D721Med (cell line): ENCODE results near the gene HGF.

Experiments used
- DNase-seq: peaks from one replicate; pipeline ENCODE4 v3.0.0; 2011; ENCODE audit warnings: low spot score; ENCODE audit not compliant: insufficient read length
- FAIRE-seq: peaks from 2 replicates; lab custom pipeline; 2011; peaks lifted over from hg19 to GRCh38; lab: Jason Lieb, UNC
- CTCF ChIP-seq: IDR thresholded peaks from 2 replicates; pipeline ENCODE4 v1.5.1; 2012; ENCODE audit warnings: mild to moderate bottlenecking, control low read depth; ENCODE audit not compliant: insufficient read depth; ENCODE audit errors: missing control alignments

The HGF gene

GRCh38 chr7:81802251-81802650 lies 32.4 kb upstream of the HGF start:
- no peak for DNase-seq
- TF ChIP-seq CTCF = no peak
- FAIRE-seq = no peak

- TF ChIP-seq CTCF = no peak
- FAIRE-seq (no peak), DNase-seq (no peak)
Measured at GRCh38 chr7:81801532-81801931, 31.7 kb upstream of the HGF start.

DNA sequence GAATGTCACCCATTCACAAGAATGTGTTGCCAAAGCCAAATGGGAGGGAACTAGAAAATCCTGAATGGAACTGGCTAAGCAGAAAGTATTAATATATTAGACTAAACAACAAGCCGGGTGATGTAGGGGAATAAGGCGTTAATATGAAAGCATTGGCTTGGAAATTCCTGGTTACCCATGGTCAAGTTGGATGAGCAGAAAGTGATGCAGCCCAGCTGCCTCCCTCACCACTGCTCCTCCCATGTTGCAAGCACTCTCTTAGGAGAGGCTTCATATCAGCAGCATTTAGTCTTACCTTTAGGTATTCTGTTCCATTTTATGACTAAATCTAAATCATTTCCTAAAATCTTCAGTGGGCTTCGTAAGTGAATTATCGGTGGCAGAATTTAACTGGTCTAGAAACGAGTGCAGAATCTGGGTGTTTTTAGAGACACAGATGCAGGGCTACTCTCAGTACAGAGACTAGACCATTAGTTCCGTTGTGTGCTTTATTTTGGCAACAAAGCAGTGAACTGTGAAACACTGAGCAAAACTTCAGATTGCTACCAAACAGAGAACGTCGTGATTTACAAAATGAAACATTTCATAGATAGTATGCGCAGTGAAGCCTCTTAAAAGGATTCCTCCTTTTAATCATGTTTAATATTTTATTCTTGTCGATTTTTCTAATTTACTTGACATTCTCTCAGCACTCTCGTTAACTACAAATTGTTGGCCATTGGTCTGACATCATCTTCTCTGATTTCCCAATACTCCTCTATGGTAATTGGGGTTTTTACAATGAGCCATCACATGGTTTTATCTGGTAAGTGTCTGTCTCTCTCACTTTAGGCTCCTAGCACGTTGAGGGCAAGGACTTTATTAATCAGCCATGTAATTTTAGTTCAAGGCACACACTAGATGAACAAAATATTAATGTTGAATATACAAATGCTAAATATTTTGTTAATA lies 22.0 kb upstream of the HGF start:
- DNase-seq (no peak), FAIRE-seq (no peak)
- no peak for TF ChIP-seq CTCF

DNA sequence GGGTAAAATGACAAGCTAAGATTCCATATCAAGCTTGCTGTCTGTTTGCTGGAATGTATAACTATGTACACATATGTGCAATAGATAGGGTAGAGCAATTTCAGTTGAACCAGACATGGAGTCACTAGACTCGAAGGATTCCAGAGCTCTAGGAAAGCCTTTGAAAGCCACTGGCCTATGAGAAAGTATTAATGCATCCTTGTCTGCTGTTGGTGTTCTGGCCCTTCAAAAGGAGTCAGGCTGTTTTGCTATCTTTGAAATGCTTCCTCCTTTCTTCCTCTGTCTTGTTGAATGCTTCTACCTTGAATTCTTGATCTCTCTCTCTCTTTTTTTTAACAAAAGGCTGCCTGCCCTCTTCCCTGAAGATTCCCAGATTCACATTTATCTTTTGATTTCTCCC lies 20.8 kb upstream of the HGF start:
- DNase-seq (no peak), FAIRE-seq (no peak)
- no peak for TF ChIP-seq CTCF

DNA sequence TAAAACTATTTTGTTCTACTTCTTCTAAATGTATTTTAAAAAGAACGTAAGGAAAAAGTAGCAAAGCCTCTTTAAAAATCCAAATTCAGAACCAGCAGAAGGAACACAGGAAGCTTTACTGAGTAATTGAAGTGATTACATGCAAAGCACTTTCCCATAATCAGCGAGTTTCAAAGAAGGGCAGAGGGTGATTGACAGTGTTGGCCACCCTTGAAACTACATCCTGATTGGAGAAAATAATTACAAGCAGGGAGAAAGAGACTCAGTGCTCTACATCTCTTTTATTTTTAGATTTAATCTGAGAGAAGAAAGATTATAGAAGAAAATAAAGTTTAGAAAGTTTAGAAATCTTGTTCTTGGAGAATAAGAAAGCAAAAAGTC lies 20.3 kb upstream of the HGF start:
- no peak for FAIRE-seq
- no peak for DNase-seq
- TF ChIP-seq CTCF = no peak

DNA sequence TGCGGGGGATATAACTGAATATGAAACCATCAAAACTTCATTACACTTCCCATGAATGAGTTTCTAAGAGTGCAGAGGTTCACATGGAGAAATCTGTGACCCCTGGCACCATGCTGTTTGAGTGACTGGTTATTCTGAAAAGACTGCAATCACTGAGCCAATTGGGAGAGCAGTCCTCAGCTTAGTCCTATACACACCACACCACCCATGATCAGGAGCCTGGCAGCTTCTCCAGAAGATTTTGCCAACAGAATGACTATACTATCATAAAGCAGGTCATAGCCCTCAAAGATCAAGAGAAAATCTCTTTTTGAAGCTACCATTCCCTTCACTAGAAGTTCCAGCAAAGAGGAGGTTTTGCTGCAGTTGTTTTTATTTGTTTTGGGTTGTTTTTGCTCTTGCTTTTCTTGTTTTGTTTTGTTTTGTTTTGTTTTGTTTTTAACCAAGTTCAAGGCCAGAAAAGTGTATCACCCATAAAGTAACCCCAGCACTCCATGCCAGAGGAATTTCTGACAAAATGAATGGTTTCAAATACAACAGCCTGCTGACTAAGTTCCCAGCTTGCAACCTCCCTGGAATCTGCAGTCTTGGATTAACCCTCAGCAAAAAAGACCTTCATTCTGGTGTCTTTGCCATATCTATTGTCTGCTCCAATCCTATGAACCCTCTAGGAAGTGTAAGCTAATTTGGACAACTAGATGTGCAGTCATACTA lies 19.7 kb upstream of the HGF start:
- DNase-seq = no peak
- TF ChIP-seq CTCF = no peak
- FAIRE-seq = no peak
